ENCODE results near the gene POC1B.

DNA sequence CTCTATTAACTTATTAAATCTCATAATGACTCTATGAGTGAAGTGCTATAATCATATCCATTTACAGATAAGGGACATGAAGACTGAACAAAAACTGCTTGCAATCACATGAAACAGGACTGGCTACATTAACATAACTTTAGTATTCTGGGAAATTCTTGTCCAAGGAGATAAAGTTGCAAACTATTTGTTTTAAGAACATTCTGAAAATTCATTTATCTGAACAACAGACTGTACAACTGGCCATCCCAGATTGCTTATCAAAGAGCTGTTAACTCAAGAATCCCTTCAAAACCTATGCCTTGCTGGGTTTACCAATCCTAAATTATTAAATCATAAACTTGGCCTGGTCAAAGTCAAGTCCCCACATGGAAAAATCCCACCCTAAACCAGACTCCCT, 39.2 kb upstream of the POC1B start:
- no peak for TF ChIP-seq POLR2AphosphoS5 (IDR thresholded peaks at IDR 0.05; ENCODE audit: borderline replicate concordance, low read depth, low read length)
- no peak for TF ChIP-seq EZH2 (IDR thresholded peaks at IDR 0.05)
